GM21390 (cell line): ENCODE measurements around the gene PDE9A.

Experiments used
- ATAC-seq: cut with Tn5 transposase; IDR thresholded peaks from one replicate; pipeline ENCODE4 v1.9.1; 2021; ENCODE audit not compliant: unreplicated experiment

PDE9A gene

DNA sequence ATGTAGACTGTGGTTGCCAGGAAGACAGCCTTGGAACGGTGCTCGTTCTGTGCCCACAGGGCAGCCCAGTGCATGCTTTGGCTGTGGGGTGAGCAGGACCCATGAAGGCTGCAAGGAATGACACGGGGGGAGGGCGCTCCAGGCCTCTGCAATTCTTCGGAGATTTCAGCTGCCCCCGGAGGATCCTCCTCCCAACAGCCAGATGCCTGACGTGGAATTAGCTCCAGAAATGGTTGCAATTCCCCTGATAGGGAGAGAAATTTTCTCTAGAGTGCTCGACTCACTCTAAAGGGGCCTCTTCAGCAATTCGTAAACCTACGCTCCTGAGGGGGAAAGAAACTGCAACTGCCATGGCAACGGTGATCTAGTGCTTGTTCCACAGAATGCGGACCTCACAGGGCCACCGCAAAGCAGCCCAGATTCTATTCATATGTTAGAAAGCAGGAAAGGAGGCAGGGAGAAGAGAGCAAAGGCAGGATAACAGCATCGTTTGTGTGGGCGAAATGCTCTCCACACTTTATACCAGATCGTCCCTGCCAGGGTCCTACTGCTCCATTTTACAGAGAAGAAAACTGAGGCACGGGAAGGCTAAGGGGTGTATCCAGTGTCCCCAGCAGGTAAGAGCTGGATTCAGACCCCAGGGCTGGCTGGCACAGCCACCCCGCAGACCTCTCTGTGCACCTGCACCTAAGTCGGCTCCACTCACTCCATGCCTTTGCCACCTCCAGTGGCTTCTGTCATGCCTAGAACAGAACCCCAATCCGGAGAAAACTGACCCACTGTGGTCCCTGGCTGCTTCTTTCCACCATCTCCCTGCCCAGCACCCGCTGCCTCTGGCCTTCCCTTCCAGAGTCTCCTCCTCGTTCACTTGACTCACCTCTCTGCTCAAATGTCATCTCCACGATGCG is 11.9 kb upstream of the PDE9A start:
- ATAC-seq = no peak

DNA sequence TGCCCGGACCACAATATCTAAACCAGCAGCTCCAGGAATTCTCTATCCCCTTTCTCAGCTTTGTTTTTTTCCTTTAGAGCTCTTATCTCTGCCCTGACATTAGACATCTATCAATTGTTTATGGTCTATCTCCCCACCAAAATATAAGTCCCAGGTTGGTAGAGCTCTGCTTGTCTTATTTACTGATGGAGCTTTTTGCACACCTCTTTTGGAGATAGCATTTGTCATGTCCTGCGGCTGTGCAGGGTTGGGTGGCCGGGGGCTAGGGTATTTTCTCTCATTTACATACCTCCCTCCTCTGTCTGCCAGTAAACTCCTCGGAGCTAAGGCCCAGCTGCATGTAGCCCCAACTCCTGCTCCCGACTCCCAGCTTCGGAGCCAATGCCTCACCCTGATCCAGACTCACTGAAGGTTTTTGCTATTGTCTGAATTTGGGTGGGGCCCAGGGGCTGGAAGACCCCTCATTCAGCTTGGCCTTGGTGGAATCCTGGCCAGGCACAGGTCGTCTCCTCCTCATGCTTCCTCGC is 11.1 kb upstream of the PDE9A start:
- no peak for ATAC-seq

GRCh38 chr21:42644223-42645208 is 8.9 kb upstream of the PDE9A start:
- no peak for ATAC-seq

GRCh38 chr21:42645211-42646075 is 8.0 kb upstream of the PDE9A start:
- ATAC-seq = no peak

DNA sequence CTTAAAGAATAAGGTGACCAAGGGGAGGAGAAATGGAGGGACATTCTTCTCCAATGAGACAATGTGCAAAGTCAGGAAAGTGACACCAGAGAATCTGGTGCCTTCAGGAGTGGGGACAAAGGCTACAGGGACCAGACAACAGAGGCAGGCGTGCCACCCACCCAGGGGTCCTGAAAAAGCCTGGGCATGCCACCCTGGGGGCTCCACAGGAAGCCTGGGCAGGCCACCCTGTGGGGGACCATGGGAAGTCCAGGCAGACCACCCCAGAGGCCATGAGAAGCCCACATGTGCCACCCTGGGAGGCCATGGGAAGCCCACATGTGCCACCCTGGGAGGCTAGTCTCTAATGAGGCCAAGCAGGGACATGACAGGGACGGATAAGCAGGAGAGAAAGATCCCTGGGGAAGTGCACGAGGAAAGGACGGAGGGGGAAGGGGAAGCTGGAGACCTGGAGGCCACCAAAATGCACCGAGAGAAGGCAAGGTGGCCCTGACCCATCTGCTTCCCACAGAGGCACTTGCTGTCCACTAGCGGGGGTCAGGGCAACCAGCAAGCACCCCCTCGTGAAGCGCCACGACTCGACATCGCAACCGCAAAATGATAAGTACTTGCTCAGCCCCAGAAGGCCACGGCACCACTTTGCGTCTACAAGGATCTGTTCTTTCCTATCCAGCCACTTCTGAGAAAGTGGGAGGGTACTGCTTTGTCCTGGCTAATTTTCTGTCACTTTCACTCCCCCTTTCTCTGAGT is 7.2 kb upstream of the PDE9A start:
- no peak for ATAC-seq

- no peak for ATAC-seq
These were observed 6.6 kb upstream of the PDE9A start for GRCh38 chr21:42646836-42647235.

DNA sequence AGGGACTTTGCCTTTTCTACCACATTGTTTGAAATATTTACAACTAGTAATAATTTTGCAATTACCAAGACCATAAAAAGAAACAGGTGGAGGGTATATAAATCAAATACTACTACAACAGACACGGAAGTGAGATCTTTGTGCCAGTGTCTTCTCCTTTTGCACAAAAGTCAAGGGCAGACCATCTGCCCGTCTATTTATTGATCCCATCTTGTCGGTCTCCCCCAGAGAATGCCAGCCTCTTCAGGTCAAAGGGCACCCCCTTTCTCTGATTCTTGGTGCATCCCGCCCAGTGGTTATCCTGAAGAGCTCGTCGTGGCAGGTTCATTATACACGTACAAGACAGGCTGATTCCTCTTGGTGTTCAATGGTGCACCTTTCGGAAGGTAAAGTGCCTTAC is 4.8 kb upstream of the PDE9A start:
- no peak for ATAC-seq

DNA sequence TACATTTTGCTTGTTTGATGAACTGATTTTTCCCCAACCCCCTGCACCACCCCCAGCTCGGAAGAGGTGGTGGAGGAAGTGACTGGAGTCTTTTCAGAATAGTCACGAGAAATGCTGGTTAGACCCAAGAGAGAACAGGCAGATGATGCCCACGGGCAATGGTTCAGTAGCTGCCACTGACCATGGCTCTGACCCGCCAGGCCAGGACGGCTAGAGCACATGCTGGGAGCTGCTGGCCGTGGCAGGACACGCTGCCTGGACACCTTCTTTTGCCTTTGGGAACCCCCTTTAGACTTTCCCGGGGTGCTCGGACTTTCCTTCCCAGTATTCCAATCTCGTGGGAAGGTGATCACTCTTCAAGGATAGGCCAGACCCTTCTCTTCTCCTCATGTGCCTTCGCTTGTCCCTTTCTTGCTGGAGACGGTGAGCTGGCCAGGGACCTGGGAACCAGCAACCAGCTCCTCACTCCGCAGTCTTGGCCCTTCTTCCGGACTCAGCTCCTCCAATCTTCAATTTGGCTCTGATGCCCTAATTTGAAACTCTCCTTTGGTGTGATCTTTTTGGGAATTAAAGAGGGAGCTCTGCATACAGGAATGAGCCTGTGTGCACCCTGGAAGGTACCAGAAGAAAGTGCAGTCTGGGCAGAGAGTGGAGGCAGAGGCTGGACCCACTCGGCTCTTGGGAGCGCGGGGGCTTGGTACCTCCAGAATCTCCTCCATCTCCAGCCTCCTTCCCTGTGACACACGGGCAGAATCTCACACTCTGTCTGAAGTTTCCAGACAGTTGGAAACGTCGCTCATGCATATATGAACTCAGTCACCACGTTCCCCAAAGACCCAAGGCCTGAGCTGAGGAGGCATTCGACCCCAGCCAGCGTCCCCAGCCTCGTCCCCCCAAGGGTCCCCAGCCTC is 4.0 kb upstream of the PDE9A start:
- ATAC-seq = no peak

- no peak for ATAC-seq
These were observed 3.4 kb upstream of the PDE9A start for GRCh38 chr21:42650033-42650370.

DNA sequence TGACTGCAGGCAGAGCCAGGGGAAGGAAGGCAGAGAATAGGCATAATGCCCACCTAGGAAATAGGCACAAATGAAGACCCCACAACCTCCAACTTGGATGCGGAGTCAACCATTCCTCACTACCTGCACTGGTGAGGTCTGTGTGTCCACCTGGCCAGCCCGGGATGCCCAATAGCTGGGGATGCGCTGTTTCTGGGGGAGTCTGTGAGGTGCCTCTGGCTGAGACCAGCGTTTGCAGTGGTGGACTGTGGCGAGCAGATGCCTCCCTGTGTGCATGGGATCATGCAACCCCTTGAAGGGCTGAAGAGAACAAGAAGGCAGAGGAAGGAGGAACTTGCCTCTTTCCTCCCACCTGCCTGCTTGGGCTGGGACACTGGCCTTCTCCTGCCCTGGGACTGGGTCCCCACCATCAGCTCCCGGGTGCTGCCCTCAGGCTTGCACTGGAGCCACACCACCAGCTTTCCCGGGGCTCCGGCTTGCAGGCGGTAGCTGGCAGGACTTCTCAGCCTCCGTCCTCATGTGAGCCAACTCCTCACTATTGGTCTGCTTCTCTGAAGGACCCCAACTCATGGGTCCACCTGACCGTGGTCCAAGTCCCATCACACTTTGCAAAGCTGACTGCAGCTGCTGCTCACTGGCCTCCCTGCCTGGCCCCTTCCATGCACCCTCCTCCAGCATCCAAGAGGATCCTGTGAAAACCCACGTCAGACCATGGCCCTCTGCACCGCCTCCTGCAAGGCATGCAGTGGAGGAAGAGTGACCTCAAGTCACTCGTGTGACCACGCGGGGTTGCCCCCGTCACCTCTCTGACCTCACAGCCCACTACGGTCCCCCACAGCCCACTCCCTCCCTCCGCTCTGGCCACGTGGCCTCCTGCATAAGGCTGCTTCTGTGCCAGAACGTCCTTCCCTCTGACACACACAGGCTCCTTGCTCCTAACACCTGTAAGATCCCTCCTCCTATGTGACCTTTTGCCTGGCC is 2.7 kb upstream of the PDE9A start:
- no peak for ATAC-seq

DNA sequence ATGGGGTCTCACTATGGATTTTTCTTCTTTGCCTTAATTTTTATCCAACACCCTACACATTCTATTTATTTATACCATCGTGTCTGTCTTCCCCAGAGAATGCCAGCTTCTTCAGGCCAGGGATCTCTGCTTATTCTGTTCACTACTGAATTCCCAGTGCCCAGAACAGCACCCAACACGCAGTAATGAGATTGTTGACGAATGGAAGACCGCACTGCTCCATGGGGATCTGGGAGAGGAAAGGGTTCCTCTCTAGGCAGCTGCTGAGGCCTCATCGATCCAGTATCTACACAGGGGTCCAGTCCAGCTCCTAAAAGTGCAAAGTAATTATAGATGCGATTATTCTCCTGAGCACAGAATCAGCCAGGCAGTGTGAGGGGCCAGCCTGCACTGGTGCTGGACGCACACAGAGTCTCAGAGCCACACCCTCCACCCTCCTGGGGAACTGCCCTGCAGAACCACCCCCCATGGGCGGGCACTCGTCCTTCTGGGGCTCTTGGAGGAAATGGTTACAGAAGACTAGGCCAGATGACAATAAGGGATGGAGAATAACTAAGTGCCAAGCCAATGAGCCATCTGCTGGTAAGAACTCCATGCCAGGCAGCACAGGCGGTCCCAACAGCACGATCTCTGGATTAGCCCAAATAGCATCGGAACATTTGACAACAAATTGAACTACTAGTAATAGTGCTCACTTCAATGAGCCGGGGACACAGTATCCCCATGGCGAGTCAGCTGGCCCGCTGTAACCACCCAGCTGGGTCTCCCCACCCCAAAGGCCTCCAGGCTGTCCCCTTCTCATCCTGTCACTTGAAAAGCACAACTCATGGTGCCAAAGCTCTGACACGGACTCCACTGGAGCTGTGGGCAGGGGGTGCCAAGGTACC is 1.7 kb upstream of the PDE9A start:
- no peak for ATAC-seq

- no peak for ATAC-seq
These were observed 742 bp upstream of the PDE9A start for GRCh38 chr21:42652527-42653230.

DNA sequence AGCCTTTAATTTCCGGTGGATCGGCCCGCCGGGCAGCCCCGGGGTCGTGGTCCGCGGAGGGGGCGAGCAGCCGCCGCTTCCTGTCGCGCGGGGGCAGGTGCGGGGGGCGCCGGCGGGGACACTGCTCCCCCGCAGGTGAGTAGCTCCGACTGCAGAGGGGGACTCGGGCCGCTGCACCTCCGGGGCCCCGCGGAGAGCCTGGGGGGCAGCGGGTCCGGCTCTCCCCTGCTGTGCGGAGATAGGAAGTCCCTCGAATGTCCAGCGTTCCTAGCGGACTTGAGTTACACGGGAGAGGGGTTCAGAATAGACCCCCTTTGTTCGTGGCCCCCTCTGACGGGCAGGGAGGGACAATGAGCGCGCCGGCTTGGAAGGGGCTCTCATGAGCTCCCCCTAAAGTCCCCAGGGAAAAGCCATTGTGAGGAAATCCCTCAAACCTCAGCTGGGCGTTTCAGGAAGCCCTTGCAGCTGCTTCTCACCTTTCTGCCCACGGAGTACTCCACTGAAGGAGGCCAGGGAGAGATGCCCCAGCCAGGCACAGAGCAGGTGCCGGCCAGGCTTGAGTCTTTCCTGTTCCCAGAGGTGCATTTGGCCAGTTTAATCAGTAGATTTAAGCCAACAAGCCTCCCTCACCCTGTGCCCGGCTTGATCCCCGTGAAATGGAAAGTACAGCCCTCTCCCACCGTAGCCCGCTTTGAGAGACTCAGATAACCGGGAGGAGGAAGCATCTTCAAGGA is 925 bp downstream of the PDE9A start:
- no peak for ATAC-seq

DNA sequence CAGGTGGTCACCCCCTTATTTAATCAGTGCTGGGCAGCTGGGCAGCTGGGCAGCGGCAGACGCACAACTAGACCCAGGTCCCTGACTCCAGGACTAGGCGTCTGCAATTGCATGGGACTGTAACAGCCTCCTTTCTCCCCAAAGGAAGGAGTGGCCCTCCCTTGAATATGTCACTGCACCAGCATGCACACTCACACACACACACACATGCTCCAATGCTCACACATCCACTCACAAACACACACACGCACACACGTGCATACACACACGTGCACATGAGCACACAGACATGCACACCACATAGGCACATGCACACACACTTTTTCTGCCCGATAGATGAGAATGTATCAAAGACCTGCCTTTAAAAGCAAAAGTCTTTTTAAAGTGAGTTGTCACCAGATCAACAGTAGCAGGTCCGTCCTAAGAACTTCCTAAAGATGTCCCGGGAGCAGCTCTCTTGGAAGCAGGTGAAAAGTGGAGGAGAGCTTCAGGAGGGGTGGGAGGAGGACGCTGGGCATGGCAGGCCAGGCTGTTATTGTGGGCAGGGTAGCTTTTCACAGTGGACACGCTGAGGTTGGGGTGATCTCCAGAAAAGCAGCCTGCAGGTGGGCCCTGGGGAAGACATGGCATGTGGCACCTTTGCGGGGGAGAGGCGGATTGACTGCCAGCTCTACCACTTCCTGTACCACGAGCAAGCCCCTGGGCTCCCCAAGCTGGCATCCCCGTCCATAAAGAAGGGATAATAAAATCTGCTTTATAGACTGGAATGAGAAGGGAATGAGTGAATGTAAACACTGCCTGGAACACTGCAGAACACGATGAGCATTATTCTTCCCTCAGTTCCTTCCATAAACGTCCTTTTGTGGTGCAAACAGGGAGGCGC is 1.7 kb downstream of the PDE9A start:
- ATAC-seq = no peak
